HEK293 (cell line): ENCODE results near the gene RDM1.

Experiments
- CTCF ChIA-PET: fragments of 350-600 bp; formaldehyde crosslinking; extraction: SDS; loops from one replicate; lab custom pipeline; 2021; ENCODE audit warnings: antibody characterized with exemption; lab: Yijun Ruan, JAX
- POLR2A ChIA-PET: fragments of 300-600 bp; formaldehyde crosslinking; extraction: SDS; loops from one replicate; lab custom pipeline; 2020; ENCODE audit warnings: antibody characterized with exemption, inconsistent platforms; lab: Yijun Ruan, JAX
- H3K27ac ChIP-seq: fragments of 200-500 bp; sonication (Bioruptor generic); 2 replicates; pipeline ENCODE4 v1.5.1; 2014; ENCODE audit warnings: low read depth, low read length, control low read depth, inconsistent platforms; ENCODE audit errors: extremely low read depth
- H3K36me3 ChIP-seq, 2 experiments: fragments of 200-500 bp in 1 of 2; sonication (Bioruptor generic) in 1 of 2; 1 replicate in 1 of 2; 2 replicates in 1 of 2; pipeline ENCODE4 v1.5.1; 2014 to 2017; ENCODE audit warnings: inconsistent platforms in 2 of 2, low read length in 2 of 2; ENCODE audit not compliant: control insufficient read depth in 2 of 2, insufficient read depth in 1 of 2
- H3K4me1 ChIP-seq: fragments of 200-500 bp; sonication (Bioruptor generic); 2 replicates; pipeline ENCODE4 v1.5.1; 2014; ENCODE audit warnings: mild to moderate bottlenecking, low read length, inconsistent platforms; ENCODE audit not compliant: control insufficient read depth, insufficient read depth
- H3K4me3 ChIP-seq: 2 replicates; pipeline ENCODE4 v1.5.1; 2011; ENCODE audit warnings: low read depth, mild to moderate bottlenecking, control low read depth, low read length, moderate library complexity
- H3K9me3 ChIP-seq: fragments of 200-500 bp; sonication (Bioruptor generic); 2 replicates; pipeline ENCODE4 v1.5.1; 2014; ENCODE audit warnings: low read depth, low read length, inconsistent platforms; ENCODE audit not compliant: control insufficient read depth, insufficient read depth
- CTCF ChIP-seq: fragments of 450-650 bp; formaldehyde crosslinking; IDR thresholded peaks from 2 replicates; pipeline ENCODE4 v1.5.1; 2016; ENCODE audit warnings: missing biosample characterization, missing genetic modification characterization
- GLIS1 ChIP-seq: fragments of 450-650 bp; formaldehyde crosslinking; IDR thresholded peaks from 2 replicates; pipeline ENCODE4 v1.5.1; 2016; ENCODE audit warnings: missing biosample characterization, missing genetic modification characterization
- GLIS2 ChIP-seq: fragments of 450-650 bp; formaldehyde crosslinking; IDR thresholded peaks from 2 replicates; pipeline ENCODE4 v1.5.1; 2016; ENCODE audit warnings: missing biosample characterization, missing genetic modification characterization
- KLF1 ChIP-seq: fragments of 450-650 bp; formaldehyde crosslinking; IDR thresholded peaks from 2 replicates; pipeline ENCODE4 v1.5.1; 2016; ENCODE audit warnings: missing biosample characterization, missing genetic modification characterization
- PRDM2 ChIP-seq: fragments of 450-650 bp; formaldehyde crosslinking; IDR thresholded peaks from 2 replicates; pipeline ENCODE4 v1.5.1; 2016; ENCODE audit warnings: missing biosample characterization, missing genetic modification characterization, borderline replicate concordance
- RBAK ChIP-seq: fragments of 450-650 bp; formaldehyde crosslinking; IDR thresholded peaks from 2 replicates; pipeline ENCODE4 v1.5.1; 2016; ENCODE audit warnings: missing biosample characterization, missing genetic modification characterization
- SCRT2 ChIP-seq: fragments of 450-650 bp; formaldehyde crosslinking; IDR thresholded peaks from 2 replicates; pipeline ENCODE4 v1.5.1; 2016; ENCODE audit warnings: missing biosample characterization, missing genetic modification characterization
- SP3 ChIP-seq: fragments of 450-650 bp; formaldehyde crosslinking; IDR thresholded peaks from 2 replicates; pipeline ENCODE4 v1.5.1; 2016; ENCODE audit warnings: missing biosample characterization, missing genetic modification characterization
- SP7 ChIP-seq: fragments of 450-650 bp; formaldehyde crosslinking; IDR thresholded peaks from 2 replicates; pipeline ENCODE4 v1.5.1; 2016; ENCODE audit warnings: missing biosample characterization, missing genetic modification characterization
- ZBTB17 ChIP-seq: fragments of 450-650 bp; formaldehyde crosslinking; IDR thresholded peaks from 2 replicates; pipeline ENCODE4 v1.5.1; 2016; ENCODE audit warnings: missing biosample characterization, missing genetic modification characterization
- ZBTB20 ChIP-seq: fragments of 450-650 bp; formaldehyde crosslinking; IDR thresholded peaks from 2 replicates; pipeline ENCODE4 v1.5.1; 2016; ENCODE audit warnings: missing biosample characterization, missing genetic modification characterization
- ZFHX2 ChIP-seq: fragments of 450-650 bp; formaldehyde crosslinking; conservative IDR thresholded peaks from 2 replicates; pipeline ENCODE4 v1.5.1; 2016; ENCODE audit warnings: missing biosample characterization, missing genetic modification characterization
- ZNF148 ChIP-seq: fragments of 450-650 bp; formaldehyde crosslinking; IDR thresholded peaks from 2 replicates; pipeline ENCODE4 v1.5.0; 2017; ENCODE audit warnings: missing biosample characterization, missing genetic modification characterization, borderline replicate concordance
- ZNF19 ChIP-seq: fragments of 450-650 bp; formaldehyde crosslinking; IDR thresholded peaks from 2 replicates; pipeline ENCODE4; 2016; ENCODE audit warnings: missing biosample characterization, missing genetic modification characterization, low read depth
- ZNF202 ChIP-seq: fragments of 450-650 bp; formaldehyde crosslinking; IDR thresholded peaks from 2 replicates; pipeline ENCODE4 v1.5.1; 2016; ENCODE audit warnings: missing biosample characterization, missing genetic modification characterization, borderline replicate concordance
- ZNF423 ChIP-seq: fragments of 450-650 bp; formaldehyde crosslinking; IDR thresholded peaks from 2 replicates; pipeline ENCODE4 v1.5.1; 2016; ENCODE audit warnings: missing biosample characterization, missing genetic modification characterization
- ZNF596 ChIP-seq: fragments of 450-650 bp; IDR thresholded peaks from 2 replicates; pipeline ENCODE4 v1.5.0; 2018; ENCODE audit warnings: missing biosample characterization, mild to moderate bottlenecking, missing genetic modification characterization, moderate library complexity
- ZNF600 ChIP-seq: fragments of 450-650 bp; formaldehyde crosslinking; IDR thresholded peaks from 2 replicates; pipeline ENCODE4 v1.5.1; 2016; ENCODE audit warnings: missing biosample characterization, missing genetic modification characterization
- ZNF654 ChIP-seq: fragments of 450-650 bp; formaldehyde crosslinking; IDR thresholded peaks from 2 replicates; pipeline ENCODE4 v1.5.1; 2016; ENCODE audit warnings: low read depth, missing biosample characterization, missing genetic modification characterization
- ZNF660 ChIP-seq: fragments of 450-650 bp; IDR thresholded peaks from 2 replicates; pipeline ENCODE4 v1.5.1; 2018; ENCODE audit warnings: missing biosample characterization, mild to moderate bottlenecking, missing genetic modification characterization
- ZNF747 ChIP-seq: fragments of 450-650 bp; formaldehyde crosslinking; IDR thresholded peaks from 2 replicates; pipeline ENCODE4 v1.5.1; 2016; ENCODE audit warnings: missing biosample characterization, missing genetic modification characterization
- ZNF785 ChIP-seq: fragments of 450-650 bp; formaldehyde crosslinking; IDR thresholded peaks from 2 replicates; pipeline ENCODE4 v1.5.1; 2016; ENCODE audit warnings: missing biosample characterization, missing genetic modification characterization
- ZNF830 ChIP-seq: fragments of 450-650 bp; IDR thresholded peaks from 2 replicates; pipeline ENCODE4 v1.5.0; 2018; ENCODE audit warnings: missing biosample characterization, missing genetic modification characterization, low read depth, mild to moderate bottlenecking, moderate library complexity

Gene RDM1

GRCh38 chr17:35972535-35972934 lies 42.0 kb upstream of the RDM1 start (continued):
- TF ChIP-seq PRDM2 (tag by site-specific recombination), result no peak
- no peak for TF ChIP-seq ZNF148
- TF ChIP-seq GLIS2 (tag by site-specific recombination), result no peak
- TF ChIP-seq ZNF202 (tag by site-specific recombination), result no peak

GRCh38 chr17:35972066-35972465 lies 41.5 kb upstream of the RDM1 start:
- Histone ChIP-seq H3K9me3 (no peaks in the 10 kb centered on the region), H3K4me1 (no peaks in the 10 kb centered on the region), H3K4me3 (no peak overlapping the region), H3K27ac (no peak overlapping the region), H3K36me3 (no peaks in the 10 kb centered on the region)
- CTCF ChIA-PET, result interaction anchor here (0.6 to 13.6 kb wide), 8 partner anchors 9 to 177 kb away, joined by 3 to 330 read pairs (median 7); partner anchors contain the start of genes CCL15 and CCL16
- no peak for TF ChIP-seq ZNF830 (tag by site-specific recombination)
- TF ChIP-seq ZNF785, result no peak
- TF ChIP-seq RBAK, result no peak
- TF ChIP-seq ZNF596 (tag by site-specific recombination), result no peak
- TF ChIP-seq GLIS1 (tag by site-specific recombination), result no peak
- no peak for TF ChIP-seq ZNF423
- POLR2A ChIA-PET, result no interaction called here

- H3K9me3 ChIP-seq, result no peaks in the 10 kb centered on the region
- ChIA-PET CTCF (interaction anchor here (0.5 to 13.6 kb wide), 44 partner anchors 8 to 1662 kb away, joined by 3 to 330 read pairs (median 4); partner anchors contain the start of genes CCL14 and CCL16), POLR2A (interaction anchor here (0.6 to 1.1 kb wide), 2 partner anchors 160 to 179 kb away, joined by 4 to 5 read pairs; partner anchors contain the start of gene TAF15)
- 0 out of 2 replicates have a peak, but pooled peaks have one; percentile 62 for TF ChIP-seq ZNF660 (tag by site-specific recombination)
- no peak for TF ChIP-seq SP3 (tag by site-specific recombination)
- no peak for TF ChIP-seq ZNF423
- TF ChIP-seq SCRT2, result no peak
- TF ChIP-seq ZFHX2 (tag by site-specific recombination), result no peak
- peak; percentile 84 for TF ChIP-seq ZBTB20 (tag by site-specific recombination)
- TF ChIP-seq CTCF (tag by site-specific recombination), result peak; percentile 69
- no peak for TF ChIP-seq KLF1 (tag by site-specific recombination)
- TF ChIP-seq SP7 (tag by site-specific recombination), result 0 out of 2 replicates have a peak, but pooled peaks have one; percentile 14
- no peak for TF ChIP-seq ZNF19 (tag by site-specific recombination)
- peak; percentile 99 for TF ChIP-seq ZNF654 (tag by site-specific recombination)
- peak; percentile 41; the same call in 1 of the 2 replicates for TF ChIP-seq ZNF600 (tag by site-specific recombination)
- TF ChIP-seq ZNF747 (tag by site-specific recombination), result no peak
- TF ChIP-seq ZBTB17 (tag by site-specific recombination), result peak; percentile 59
- H3K4me3 ChIP-seq, result no peak overlapping the region
- H3K36me3 ChIP-seq, result no peaks in the 10 kb centered on the region
- no peaks in the 10 kb centered on the region for H3K4me1 ChIP-seq
- H3K27ac ChIP-seq, result no peak overlapping the region
Observed at GRCh38 chr17:35969558-35970380, 39.2 kb upstream of the RDM1 start.
